A673 (cell line): ENCODE measurements around the gene MSANTD2.

ENCODE experiments used
- EZH2 ChIP-seq: fragments of 200-600 bp; sonication (generic); IDR thresholded peaks from 2 replicates; pipeline ENCODE4 v1.6.1; 2017; ENCODE audit warnings: borderline replicate concordance, low read depth, mild to moderate bottlenecking, mixed read lengths, antibody characterized with exemption, low read length; ENCODE audit not compliant: poor library complexity, severe bottlenecking
- TF ChIP-seq, protein P1 (sequence below): fragments of 300-800, 200-600 bp; sonication (generic); conservative IDR thresholded peaks from 2 replicates; pipeline ENCODE4 v1.5.1; 2017; ENCODE audit warnings: low read depth, mild to moderate bottlenecking, antibody characterized with exemption, low read length, moderate library complexity, mixed read lengths

GRCh38 chr11:124725719-124726105, 74.5 kb downstream of the MSANTD2 start:
- TF ChIP-seq, protein P1, sequence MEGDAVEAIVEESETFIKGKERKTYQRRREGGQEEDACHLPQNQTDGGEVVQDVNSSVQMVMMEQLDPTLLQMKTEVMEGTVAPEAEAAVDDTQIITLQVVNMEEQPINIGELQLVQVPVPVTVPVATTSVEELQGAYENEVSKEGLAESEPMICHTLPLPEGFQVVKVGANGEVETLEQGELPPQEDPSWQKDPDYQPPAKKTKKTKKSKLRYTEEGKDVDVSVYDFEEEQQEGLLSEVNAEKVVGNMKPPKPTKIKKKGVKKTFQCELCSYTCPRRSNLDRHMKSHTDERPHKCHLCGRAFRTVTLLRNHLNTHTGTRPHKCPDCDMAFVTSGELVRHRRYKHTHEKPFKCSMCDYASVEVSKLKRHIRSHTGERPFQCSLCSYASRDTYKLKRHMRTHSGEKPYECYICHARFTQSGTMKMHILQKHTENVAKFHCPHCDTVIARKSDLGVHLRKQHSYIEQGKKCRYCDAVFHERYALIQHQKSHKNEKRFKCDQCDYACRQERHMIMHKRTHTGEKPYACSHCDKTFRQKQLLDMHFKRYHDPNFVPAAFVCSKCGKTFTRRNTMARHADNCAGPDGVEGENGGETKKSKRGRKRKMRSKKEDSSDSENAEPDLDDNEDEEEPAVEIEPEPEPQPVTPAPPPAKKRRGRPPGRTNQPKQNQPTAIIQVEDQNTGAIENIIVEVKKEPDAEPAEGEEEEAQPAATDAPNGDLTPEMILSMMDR: no peak
- no peak for TF ChIP-seq EZH2
